ENCODE results near the gene CD58. TPM values are rescaled to one million over a fixed set of nuclear protein-coding genes. Genes with fewer than 3 reads are reported as not detected.

CD58 gene
- total RNA-seq, 4 donors from 2014 or later: 1.8 to 48.7 (median 32.7) TPM

GRCh38 chr1:116537040-116537831, 33.6 kb downstream of the CD58 start:
- H3K27ac ChIP-seq: no peak overlapping the region
- intact Hi-C loops (cut with DNase I; ENCODE audit: low total_unique reads): no loop called here

GRCh38 chr1:116534014-116534739, 36.6 kb downstream of the CD58 start:
- intact Hi-C loops (cut with DNase I; ENCODE audit: low total_unique reads) (no loop called here), in situ Hi-C loops (cut with MboI; ENCODE audit: low pct_ligation_motif_present in 1 of 4, low pct_unique_long_range_greater_than_20kb in 1 of 4, low sequenced_read_pairs in 3 of 4) (no loop called here)
- no peaks in the 10 kb centered on the region for H3K27me3 ChIP-seq
- TF ChIP-seq POLR2AphosphoS5 (IDR thresholded peaks at IDR 0.05): no peak
- TF ChIP-seq CTCF (IDR thresholded peaks at IDR 0.05): no peak
- TF ChIP-seq POLR2A (IDR thresholded peaks at IDR 0.05): no peak
- no peak for TF ChIP-seq EP300 (IDR thresholded peaks at IDR 0.05; ENCODE audit: low read depth)
- H3K4me1 ChIP-seq: no peaks in the 10 kb centered on the region
- H3K27ac ChIP-seq: no peak overlapping the region
- WGBS, 2 donors (ENCODE audit: low coverage in 1 of 2): 92 to 100% methylated on average over 2 to 45 of the region's 45 CpGs
- H3K9me3 ChIP-seq: no peaks in the 10 kb centered on the region
- no peak for DNase-seq
- H3K36me3 ChIP-seq: peaks cover 0 to 13% (median 5%) of the 10 kb centered on the region in 4 donors
- no peak overlapping the region for H3K4me3 ChIP-seq

More at GRCh38 chr1:116537040-116537831, 33.6 kb downstream of the CD58 start:
- TF ChIP-seq POLR2A (IDR thresholded peaks at IDR 0.05): no peak
- TF ChIP-seq POLR2AphosphoS5 (IDR thresholded peaks at IDR 0.05): no peak
- no peak for TF ChIP-seq EP300 (IDR thresholded peaks at IDR 0.05; ENCODE audit: low read depth)
- TF ChIP-seq CTCF (IDR thresholded peaks at IDR 0.05): no peak
- Histone ChIP-seq H3K9me3 (no peaks in the 10 kb centered on the region), H3K27me3 (no peaks in the 10 kb centered on the region), H3K4me3 (no peak overlapping the region), H3K36me3 (peaks cover 0 to 21% (median 8%) of the 10 kb centered on the region in 4 donors), H3K4me1 (no peaks in the 10 kb centered on the region)
- DNase-seq: no peak
- in situ Hi-C loops (cut with MboI; ENCODE audit: low pct_ligation_motif_present in 1 of 4, low pct_unique_long_range_greater_than_20kb in 1 of 4, low sequenced_read_pairs in 3 of 4): no loop called here
- WGBS, 2 donors (ENCODE audit: low coverage in 1 of 2): 66 to 81% methylated on average over 2 to 3 of the region's 3 CpGs

- in situ Hi-C loops (cut with MboI; ENCODE audit: low pct_ligation_motif_present in 1 of 4, low pct_unique_long_range_greater_than_20kb in 1 of 4, low sequenced_read_pairs in 3 of 4) (no loop called here), intact Hi-C loops (cut with DNase I; ENCODE audit: low total_unique reads) (no loop called here)
- Histone ChIP-seq H3K4me1 (no peaks in the 10 kb centered on the region), H3K9me3 (no peaks in the 10 kb centered on the region), H3K36me3 (peaks cover 0 to 13% (median 5%) of the 10 kb centered on the region in 4 donors), H3K27ac (no peak overlapping the region), H3K27me3 (no peaks in the 10 kb centered on the region), H3K4me3 (no peak overlapping the region)
- no peak for TF ChIP-seq EP300 (IDR thresholded peaks at IDR 0.05; ENCODE audit: low read depth)
- TF ChIP-seq POLR2A (IDR thresholded peaks at IDR 0.05): no peak
- no peak for TF ChIP-seq CTCF (IDR thresholded peaks at IDR 0.05)
- TF ChIP-seq POLR2AphosphoS5 (IDR thresholded peaks at IDR 0.05): no peak
- DNase-seq: no peak
- WGBS, 2 donors (ENCODE audit: low coverage in 1 of 2): 61 to 92% methylated on average over 3 of the region's 3 CpGs
Observed at GRCh38 chr1:116533429-116533820, 37.4 kb downstream of the CD58 start.

- WGBS, 2 donors (ENCODE audit: low coverage in 1 of 2): 92 to 96% methylated on average over 23 of the region's 23 CpGs
- H3K27ac ChIP-seq: no peak overlapping the region
- in situ Hi-C loops (cut with MboI; ENCODE audit: low pct_ligation_motif_present in 1 of 4, low pct_unique_long_range_greater_than_20kb in 1 of 4, low sequenced_read_pairs in 3 of 4) (no loop called here), intact Hi-C loops (cut with DNase I; ENCODE audit: low total_unique reads) (no loop called here)
- H3K9me3 ChIP-seq: no peaks in the 10 kb centered on the region
- DNase-seq: no peak
- no peaks in the 10 kb centered on the region for H3K27me3 ChIP-seq
- H3K36me3 ChIP-seq: peaks cover 0 to 13% (median 5%) of the 10 kb centered on the region in 4 donors
- no peak for TF ChIP-seq POLR2A (IDR thresholded peaks at IDR 0.05)
- no peak overlapping the region for H3K4me3 ChIP-seq
- H3K4me1 ChIP-seq: no peaks in the 10 kb centered on the region
Observed at GRCh38 chr1:116532671-116533428, 38.0 kb downstream of the CD58 start.

Measured in transverse colon (tissue), 4 donors.